LNCAP (cell line): Measurements from ENCODE around the gene BRMS1.

Source experiments
- TF ChIP-seq, protein P1 (sequence below): fragments of 450-650 bp; IDR thresholded peaks from 2 replicates; pipeline ENCODE4 v1.5.1; 2017; ENCODE audit warnings: mild to moderate bottlenecking

BRMS1 gene

GRCh38 chr11:66294626-66295620 lies 50.0 kb downstream of the BRMS1 start:
- TF ChIP-seq, protein P1, sequence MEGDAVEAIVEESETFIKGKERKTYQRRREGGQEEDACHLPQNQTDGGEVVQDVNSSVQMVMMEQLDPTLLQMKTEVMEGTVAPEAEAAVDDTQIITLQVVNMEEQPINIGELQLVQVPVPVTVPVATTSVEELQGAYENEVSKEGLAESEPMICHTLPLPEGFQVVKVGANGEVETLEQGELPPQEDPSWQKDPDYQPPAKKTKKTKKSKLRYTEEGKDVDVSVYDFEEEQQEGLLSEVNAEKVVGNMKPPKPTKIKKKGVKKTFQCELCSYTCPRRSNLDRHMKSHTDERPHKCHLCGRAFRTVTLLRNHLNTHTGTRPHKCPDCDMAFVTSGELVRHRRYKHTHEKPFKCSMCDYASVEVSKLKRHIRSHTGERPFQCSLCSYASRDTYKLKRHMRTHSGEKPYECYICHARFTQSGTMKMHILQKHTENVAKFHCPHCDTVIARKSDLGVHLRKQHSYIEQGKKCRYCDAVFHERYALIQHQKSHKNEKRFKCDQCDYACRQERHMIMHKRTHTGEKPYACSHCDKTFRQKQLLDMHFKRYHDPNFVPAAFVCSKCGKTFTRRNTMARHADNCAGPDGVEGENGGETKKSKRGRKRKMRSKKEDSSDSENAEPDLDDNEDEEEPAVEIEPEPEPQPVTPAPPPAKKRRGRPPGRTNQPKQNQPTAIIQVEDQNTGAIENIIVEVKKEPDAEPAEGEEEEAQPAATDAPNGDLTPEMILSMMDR = no peak

DNA sequence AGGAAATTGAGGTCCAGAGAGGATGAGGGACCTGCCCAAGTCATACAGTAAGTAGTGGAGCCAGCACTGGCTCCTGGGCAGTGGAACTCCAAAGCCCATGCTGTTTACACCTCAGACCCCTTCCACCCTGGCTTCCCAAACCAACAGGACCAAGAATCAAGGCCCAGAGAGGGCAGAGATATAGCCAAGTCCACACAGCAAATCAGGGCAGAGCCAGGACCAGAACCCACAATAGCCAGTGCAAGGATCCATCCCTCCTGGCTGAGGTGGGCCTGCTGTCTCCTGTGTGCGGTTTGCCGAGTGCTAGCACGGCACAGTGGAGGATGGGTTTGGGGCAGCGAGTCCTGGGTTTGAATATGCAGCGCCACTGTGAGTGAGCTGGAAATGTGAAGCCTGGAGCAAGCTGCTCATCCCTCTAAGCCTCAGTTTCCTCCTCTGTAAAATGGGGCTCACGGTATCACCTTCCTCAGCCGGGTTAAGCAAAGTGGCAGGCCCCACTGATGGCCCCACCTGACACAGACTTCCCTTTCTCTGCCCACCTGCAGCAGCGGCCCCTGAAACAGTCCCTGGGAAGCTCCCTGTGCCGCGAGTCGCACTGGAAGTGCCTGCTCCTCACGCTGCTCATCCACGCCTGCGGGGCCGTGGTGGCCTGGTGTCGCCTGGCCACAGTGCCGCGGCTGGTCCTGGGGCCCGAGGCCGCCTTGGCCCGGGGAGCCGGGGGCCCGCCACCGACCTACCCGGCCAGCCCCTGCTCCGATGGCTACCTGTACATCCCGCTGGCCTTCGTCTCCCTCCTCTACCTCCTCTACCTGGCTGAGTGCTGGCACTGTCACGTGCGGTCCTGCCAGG lies 50.9 kb downstream of the BRMS1 start:
- TF ChIP-seq, protein P1 = no peak

GRCh38 chr11:66293352-66293751 lies 51.6 kb downstream of the BRMS1 start:
- TF ChIP-seq, protein P1 = no peak

GRCh38 chr11:66292543-66293332 lies 52.2 kb downstream of the BRMS1 start:
- TF ChIP-seq, protein P1 = no peak

DNA sequence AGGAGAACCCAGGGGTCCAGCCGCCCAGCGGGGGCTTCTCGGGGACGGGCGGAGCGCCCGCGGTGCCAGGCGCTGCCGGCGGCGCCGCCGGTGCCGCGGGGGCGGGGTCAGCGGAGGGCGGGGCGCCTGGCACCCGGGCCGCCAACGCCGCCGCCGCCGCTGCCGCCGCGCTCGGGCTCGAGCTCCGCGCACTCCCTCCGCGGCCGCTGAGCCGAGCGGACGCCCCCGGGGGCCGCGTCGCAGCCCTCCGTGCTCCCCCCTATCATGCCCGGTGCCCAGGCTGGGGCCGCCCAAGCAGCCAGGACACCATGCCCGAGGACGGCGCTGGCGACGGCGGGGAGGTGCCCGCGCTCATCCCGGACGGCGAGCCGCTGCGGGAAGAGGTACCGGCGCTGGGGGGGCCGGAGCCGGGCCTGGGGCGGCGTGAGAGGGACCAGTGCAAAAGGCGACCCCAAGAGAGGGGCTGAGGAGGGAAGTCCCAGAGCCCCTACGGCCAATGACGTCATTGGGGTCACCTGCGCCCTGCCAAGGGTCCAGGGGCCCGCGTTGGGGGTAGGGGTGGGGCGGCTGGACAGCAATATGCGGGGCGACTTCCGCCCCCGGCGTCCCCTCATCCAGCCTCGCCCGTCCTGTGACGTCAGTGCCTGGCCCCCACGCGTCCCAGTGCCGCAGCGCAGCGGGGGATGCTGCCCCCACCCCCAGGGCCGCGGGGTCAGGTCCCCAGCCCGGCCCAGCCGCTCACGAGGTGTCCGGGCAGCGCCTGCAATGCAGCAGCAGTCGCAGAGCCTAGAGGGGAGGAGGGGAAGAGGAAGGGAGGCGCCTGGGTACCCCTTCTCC lies 53.0 kb downstream of the BRMS1 start, which contains the start of gene TMEM151A:
TSS of gene TMEM151A (plus strand) at position 189 of the 837 bp plus-strand sequence. CDS start at position 309, 120 bp downstream.
- TF ChIP-seq, protein P1 = no peak

GRCh38 chr11:66291303-66291705 lies 53.6 kb downstream of the BRMS1 start:
- TF ChIP-seq, protein P1 = no peak
